ENCODE data around the gene JADE2.
"Not testable (repeated sequence)": the region's sequence is repeated elsewhere in the genome, so short reads cannot be mapped to it uniquely, and the experiment has no call there.

The JADE2 gene

GRCh38 chr5:134547999-134548658 is 22.7 kb downstream of the JADE2 start:
- no peak for DNase-seq (ENCODE audit: low read depth)
- no peak for TF ChIP-seq CTCF (conservative IDR thresholded peaks at IDR 0.05; ENCODE audit: low read depth, low read length)
- H3K4me3 ChIP-seq (ENCODE audit: low read length), result no peak overlapping the region

- no peak for DNase-seq (ENCODE audit: low read depth)
- TF ChIP-seq CTCF (conservative IDR thresholded peaks at IDR 0.05; ENCODE audit: low read depth, low read length), result no peak
- no peak overlapping the region for H3K4me3 ChIP-seq (ENCODE audit: low read length)
These were observed 24.2 kb downstream of the JADE2 start for GRCh38 chr5:134549714-134550113.

GRCh38 chr5:134550271-134551214 is 25.1 kb downstream of the JADE2 start:
- TF ChIP-seq CTCF (conservative IDR thresholded peaks at IDR 0.05; ENCODE audit: low read depth, low read length), result no peak
- no peak overlapping the region for H3K4me3 ChIP-seq (ENCODE audit: low read length)
- DNase-seq (ENCODE audit: low read depth), result no peak

- no peak for DNase-seq (ENCODE audit: low read depth)
- no peak for TF ChIP-seq CTCF (conservative IDR thresholded peaks at IDR 0.05; ENCODE audit: low read depth, low read length)
- H3K4me3 ChIP-seq (ENCODE audit: low read length), result no peak overlapping the region
These were observed 26.4 kb downstream of the JADE2 start for GRCh38 chr5:134551901-134552300.

GRCh38 chr5:134552301-134552700 is 26.8 kb downstream of the JADE2 start:
- TF ChIP-seq CTCF (conservative IDR thresholded peaks at IDR 0.05; ENCODE audit: low read depth, low read length), result no peak
- H3K4me3 ChIP-seq (ENCODE audit: low read length), result no peak overlapping the region
- peak; percentile 68 for DNase-seq (ENCODE audit: low read depth)

GRCh38 chr5:134552716-134553115 is 27.2 kb downstream of the JADE2 start:
- not testable (repeated sequence) for H3K4me3 ChIP-seq (ENCODE audit: low read length); DNase-seq (ENCODE audit: low read depth)

- TF ChIP-seq CTCF (conservative IDR thresholded peaks at IDR 0.05; ENCODE audit: low read depth, low read length), result no peak
- no peak for DNase-seq (ENCODE audit: low read depth)
- no peak overlapping the region for H3K4me3 ChIP-seq (ENCODE audit: low read length)
These were observed 28.4 kb downstream of the JADE2 start for GRCh38 chr5:134553821-134554267.

All from retinal pigment epithelial cell (primary cell).